Smooth muscle cell of the brain vasculature (primary cell): ENCODE measurements around the gene PCCA.

Source experiments
- DNase-seq: peaks from one replicate; pipeline ENCODE4 v3.0.0-alpha.2; 2012; ENCODE audit warnings: low read depth, low spot score

Gene PCCA

DNA sequence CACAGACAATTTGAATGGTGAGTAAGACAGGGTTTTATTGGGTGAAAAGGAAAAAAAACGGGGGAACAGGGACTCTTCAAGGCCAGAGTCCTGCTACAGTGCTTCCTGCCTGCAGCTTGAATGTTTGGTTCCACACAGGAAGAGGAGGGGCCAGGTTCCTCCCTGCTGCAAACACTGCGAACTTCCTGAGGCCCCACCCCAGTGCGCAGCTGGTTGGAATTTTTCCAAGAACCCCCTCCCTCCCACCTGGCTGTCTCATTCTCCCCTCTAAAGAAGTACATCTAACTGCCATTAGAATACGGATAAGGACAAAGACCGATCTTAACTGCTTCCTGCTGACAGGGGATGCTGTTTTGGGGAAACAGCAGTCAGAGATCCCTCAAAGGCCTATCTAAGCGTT is 314.8 kb downstream of the PCCA start:
- DNase-seq, result no peak

DNA sequence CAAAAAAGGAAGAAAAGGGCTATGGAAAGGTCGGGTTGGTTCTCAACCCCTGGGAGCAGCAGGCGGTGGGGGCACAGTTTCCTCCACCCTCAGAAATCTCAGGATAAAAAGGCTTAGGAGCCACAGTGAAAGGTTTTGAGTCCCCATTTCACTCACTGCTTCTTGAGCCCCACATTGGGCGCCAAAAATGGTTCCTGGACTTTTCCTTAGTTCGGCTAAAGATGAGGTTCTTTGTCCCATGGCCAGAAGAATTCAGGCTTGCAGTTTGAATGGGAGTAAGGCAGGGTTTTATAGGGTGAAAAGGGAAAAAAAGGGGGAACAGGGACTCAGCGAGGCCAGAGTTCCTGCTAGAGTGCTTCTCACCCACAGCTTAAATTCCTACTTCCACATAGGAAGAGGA is 320.2 kb downstream of the PCCA start:
- no peak for DNase-seq

DNA sequence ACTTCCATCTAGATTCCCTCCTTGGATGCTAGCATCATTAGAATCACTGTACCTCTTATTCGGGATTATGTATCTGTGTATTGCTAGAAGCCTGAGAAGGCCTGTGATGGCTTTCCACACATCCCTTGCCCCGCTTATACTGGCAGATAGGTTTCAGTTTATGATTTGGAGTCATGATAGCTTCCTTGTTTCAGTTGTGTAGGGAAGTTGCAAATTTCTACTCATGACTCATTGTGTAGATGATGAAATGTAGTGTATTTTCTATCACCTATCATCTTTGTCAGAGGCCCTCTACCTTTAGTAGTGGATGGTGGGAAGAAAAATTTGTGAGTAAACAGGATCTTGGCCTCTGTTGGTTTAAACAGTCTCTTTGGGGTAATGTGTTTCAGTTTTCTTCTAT is 334.5 kb downstream of the PCCA start:
- DNase-seq, result no peak

DNA sequence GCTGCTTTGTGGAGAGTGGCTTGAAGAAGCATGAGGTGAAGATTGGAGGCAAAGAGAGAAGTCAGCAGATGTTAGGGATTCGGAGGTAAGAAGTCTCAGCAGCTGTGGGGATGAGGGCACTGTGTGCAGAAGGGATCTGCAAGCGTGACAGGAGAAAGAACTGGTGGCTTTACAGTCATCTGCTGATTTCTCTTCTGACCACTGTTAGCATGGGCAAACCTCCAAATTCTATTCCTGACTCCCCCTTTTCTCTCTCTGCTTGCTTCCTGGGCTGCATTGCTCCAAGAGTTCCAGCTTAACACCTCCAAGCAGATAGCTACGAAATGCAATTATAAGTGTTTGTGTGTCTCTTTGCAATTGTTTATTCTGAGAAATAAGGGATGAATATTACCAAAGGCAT is 340.1 kb downstream of the PCCA start:
- DNase-seq, result no peak

DNA sequence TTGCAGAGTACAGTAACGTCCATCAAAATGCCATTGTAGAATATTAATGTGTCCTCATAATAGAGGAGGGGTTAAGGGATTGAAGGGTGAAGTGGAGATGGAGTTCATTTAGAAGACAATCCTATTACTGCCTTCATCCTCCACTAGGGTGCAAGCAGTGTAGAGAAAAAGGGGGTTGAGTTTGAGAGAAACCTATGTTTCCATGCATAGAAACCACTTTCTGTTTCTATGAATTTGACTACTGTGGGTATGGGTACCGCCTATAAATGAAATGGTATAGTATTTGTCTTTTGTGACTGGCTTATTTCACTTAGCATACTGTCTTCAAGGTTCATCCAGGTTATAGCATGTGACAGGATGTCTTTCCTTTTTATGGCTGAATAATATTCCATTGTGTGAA is 343.7 kb downstream of the PCCA start:
- no peak for DNase-seq

DNA sequence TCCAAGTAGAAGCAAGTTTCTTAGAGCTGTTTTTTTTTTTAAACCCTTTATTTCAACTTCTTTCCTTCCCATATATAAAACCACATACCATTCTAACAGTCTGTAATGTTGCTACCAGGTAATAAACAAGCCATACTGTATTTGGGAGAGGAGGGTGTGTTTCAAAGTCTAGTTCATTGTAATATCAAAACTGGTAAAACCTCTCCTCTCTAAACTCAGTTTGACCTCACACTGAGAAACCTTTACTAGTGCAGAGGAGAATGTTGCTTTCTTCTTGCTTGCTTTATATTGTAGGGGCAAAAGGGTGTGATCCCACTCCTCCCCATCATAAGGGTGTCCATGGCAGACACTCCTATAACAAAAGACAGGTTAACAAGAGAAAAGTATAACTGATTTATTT is 344.6 kb downstream of the PCCA start:
- no peak for DNase-seq

DNA sequence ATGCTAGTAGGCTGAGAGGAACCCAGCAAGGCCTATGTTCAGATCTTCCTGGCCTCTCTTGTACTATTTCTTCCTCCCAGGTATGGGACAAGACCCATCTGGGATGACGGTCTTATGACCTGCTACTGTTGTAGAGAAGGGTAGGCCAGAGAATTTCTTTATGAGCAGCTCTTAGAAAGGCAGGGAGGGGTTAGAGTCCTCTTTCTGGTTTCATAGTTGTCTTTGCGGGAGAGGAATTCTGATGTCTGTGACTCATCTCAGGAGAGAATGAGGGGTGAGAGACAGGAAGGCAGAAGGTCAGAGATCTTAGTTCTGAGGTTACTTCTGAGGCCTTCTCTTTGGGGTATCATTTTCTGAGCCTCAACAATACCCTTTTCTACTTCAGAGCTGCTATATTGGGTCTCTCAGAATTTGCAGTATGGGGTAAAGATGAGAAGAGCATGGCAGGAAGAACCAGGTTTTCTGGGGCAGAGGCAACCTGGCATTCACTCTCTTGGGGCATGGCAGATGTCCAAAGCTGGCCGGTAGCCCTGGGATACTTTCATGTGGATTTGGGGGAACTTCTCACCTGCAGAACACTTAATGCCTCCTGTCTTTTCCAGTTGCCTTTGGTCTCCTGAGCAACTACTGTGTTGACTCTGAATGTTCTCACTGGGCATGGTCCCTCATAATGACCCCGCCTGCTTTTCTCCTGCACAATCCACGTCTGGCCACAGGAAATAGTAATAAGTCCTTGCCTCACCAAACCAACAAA is 345.3 kb downstream of the PCCA start:
- peak; percentile 36 for DNase-seq

DNA sequence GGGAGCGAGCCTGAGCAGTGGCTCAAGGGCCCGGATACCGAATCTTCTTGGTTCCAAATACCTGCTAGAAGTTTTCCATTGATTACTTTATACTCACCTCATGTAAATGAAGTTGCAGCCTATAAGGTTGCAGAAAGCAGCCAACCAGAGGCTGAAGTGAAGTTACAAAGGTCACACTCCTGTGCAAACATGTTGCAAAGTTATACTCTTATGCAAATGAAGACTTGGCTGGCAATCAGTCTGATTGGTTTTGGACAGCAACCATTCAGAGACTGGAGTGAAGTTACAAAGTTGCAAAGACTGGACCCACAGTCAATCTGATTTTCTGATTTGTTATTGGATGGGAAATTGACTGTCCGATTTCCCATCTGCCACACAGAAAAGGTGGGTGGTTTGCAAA is 347.2 kb downstream of the PCCA start:
- no peak for DNase-seq

DNA sequence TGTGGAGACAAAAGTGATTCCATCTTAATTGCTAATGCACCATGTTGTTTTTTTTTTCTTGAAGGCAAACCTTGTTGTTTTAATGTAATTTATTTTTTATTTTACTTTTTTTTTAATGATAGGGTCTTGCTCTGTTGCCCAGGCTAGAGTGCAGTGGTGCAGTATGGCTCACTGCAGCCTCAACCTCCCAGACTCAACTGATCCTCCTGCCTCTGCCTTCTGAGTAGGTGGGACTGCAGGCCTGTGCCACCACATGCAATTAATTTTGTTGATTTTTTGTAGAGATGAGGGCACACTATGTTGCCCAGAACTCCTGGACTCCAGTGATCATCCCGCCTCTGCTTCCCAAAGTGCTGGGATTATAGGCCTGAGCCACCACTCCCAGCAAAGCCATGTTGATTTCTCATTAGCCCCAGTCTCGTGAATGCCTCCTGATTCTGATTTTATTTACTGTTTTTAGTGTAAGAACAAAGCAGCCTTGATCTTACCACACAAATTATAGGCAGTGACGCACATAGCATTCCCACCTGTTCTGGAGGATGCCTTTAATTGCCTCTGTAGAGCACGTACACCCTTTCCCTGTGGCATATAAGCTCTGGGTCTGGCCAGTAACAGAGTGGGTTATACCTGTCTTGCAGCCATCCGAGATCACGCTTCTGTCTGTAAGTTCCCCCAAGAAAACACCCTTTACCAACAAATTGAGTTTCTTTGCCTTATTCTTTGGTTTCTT is 349.3 kb downstream of the PCCA start:
- DNase-seq, result no peak

DNA sequence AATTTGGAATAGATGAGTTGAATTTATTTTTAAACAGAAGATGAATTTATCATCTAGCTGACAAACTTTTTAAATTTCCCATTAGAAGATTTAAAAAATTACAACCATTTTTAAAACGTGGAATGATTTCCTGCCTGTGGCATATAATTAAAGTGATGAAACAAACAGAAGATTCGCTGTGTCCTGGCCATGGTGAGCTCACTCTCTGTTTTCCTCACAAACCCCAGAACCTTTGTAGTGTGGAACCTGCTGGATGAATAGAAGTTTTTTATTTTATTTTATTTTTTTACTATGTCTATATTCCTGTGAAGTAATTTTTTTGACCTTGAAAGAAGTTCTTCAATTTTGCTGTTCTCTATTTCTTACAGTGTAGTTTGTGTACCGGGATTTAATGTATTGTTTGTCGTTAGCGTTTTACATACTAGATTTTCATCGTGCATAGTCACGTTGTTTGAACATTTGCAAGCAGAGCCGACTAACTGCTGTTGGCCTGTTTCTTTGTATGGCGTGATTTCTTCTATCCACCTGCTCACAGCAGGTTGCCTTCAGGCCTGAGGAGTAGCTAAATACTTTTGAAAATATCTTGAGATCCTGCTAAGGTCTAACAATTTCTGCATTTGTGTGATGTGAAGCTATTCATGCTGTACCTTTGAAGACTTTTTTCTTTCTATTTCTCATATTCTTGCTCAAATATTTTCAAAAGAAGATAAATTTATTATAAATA is 350.5 kb downstream of the PCCA start:
- DNase-seq, result no peak

DNA sequence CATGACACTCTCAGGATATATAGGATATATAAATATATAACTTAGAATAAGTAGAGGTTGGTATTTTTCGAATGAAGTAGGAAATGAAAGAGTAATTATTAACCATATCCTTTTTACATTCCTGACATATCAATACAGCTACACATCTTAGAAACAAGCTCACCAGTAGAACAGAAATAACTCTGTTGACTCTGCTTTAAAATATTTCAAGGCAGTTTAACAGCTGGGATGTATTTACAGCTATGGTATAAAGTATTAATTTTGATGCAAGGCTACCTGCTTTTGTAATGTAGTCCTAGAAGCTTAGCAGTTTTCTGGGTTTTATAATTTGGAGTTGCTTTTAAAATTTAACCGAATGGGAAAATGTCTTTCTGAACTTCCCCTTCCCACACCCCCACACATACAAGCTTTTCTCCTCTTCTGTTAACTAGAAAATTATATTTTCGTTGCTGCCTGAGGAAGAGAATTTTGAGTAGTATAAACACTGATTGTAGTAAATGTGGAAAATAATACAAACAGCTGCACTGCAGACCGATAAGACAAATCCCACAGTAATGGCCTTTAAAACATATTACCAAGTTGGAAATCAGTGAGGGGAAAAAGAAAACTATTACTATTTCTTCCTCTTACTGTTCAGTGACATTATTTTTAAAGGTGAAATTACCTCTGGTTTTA is 352.0 kb downstream of the PCCA start:
- DNase-seq, result no peak

DNA sequence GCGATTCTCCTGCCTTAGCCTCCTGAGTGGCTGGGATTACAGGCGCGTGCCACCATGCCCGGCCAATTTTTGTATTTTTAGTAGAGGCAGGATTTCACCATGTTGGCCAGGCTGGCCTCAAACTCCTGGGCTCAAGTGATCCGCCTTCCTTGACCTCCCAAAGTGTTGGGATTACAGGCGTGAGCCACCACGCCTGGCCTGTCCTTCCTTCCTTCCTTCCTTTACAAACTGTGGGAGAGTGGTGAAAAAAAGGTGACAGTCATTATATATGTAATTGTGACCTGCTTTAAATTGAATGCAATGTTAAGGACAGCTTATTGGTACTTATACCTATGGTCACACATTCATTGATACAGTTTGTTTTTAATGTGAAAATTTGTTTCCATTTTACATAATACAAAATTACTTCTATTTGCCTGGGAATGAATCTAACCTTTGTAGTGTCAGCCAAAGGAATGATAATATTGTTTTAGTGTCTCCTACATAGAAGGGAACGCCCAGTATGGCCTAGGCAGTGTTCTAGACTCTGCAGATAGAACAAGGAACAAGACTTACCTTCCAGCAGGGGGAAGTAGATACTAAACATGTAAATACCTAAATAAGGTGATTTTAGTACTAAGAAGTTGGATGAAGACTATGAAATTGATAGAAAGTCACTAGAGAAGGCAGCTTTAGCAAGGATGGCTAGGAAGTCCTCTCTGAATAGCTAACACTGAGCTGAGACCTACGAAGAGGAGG is 353.4 kb downstream of the PCCA start:
- DNase-seq, result no peak

DNA sequence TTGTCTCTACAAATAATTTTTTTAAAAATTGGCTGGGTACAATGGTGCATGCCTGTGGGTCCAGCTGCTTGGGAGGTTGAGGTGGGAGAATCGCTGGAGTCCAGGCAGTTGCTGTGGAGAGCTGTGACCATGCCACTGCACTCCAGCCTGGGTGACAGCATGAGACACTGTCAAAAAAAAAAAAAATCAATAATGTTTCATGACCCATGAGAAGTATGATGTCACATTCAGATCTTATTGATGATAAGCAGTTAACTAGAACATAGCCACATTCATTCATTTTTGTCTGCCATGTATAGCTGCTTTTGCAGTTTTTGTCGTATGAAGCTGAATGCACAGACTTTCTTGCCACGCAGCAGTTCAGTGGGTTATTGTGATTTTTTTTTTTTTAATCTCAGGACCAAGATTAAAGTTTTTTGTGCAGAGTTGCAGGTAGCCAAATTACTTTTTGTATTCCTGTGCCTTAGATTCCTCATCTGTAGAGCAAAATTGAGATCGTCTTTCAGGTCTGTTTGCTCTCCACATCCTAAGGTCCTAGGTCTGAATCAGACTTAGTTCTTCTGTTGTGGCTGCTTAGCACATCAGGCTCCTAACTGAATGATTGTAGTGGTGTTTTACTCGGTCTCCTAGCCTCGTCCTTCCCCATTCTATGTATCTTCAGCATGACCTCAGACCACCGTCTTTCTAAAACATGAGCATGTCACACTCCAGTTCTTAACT is 354.5 kb downstream of the PCCA start:
- no peak for DNase-seq

DNA sequence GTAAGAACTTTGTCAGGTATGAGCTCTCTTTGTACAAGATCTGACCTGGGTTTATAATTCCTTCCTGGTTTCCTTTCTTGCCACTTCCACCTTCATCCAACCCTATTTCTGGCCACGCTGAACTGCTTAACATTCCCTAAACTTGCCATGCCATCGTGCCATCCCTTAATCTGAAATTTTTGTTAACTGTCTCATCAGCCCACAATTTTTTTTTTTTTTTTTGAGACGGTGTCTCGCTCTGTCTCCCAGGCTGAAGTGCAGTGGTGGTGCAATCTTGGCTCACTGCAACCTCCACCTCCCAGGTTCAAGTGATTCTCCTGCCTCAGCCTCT is 355.1 kb downstream of the PCCA start:
- DNase-seq, result no peak

DNA sequence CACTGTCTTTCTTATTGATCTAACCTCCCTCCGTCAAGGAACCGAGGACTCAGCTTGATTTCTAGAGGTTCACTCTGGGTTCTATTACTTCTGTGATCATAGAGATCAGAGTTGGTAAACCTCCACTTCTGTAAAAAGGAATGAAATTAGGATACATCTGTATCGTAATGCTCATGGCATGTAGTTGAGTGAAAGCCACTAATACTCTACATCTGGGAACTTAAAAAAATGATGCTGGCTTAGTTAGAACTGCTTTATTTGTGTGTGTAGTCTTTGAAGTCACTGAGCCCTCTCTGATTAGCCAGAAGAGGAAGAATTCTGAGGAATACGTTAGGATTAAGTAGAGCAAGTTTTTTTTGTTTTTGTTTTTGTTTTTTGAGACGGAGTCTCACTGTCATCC is 358.9 kb downstream of the PCCA start:
- no peak for DNase-seq

DNA sequence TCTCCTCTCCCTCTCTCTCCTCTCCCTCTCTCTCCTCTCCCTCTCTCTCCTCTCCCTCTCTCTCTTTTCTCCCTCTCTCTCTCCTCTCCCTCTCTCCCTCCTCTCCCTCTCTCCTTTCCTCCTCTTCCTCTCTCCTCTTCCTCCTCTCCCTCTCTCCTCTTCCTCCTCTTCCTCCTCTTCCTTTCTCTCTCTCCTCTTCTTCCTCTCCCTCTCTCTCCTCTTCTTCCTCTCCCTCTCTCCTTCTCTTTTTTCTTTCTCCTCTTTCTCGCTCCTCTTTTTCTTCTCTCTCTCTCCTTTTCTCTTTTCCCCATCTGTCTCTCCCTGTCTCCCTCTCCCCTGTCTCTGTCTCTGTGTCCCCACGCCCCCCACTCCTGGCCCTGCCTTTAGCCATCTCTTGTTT is 363.0 kb downstream of the PCCA start:
- DNase-seq, result no peak

DNA sequence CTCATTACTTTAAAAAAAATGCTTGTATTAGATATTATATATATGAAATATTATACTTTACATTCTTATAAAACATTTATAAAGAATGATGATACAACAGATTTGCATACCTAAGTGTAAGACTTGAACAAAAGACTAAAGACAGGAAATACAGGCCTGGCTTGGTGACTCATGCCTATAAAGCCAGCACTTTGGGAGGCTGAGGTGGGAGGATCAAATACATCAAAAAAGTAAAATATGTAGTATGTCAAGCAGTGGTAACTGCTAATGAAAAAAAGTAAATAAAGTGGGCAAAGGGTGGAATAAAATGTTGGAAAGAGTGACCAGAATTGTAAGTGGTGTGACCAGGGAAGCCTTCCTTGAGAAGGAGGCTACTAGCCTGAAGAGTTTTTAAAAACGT is 366.0 kb downstream of the PCCA start:
- DNase-seq, result no peak

DNA sequence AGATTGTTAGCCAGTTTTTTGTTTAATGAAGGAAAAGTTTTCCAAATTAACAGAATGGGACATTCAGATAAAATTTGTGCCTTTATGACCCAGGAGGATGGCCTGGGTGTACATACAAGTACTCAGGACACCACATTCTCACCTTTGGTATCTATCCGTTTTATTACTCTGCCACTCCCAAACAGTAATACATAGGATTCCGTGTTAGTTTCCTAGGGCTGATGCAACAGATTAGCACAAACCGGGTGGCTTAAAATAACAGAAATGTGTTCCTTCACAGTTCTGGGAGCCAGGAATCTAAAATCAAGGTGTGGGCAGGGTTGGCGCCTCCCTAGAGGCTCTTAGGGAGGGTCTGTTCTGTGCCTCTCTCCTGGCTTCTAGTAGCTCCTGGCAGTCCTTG is 369.8 kb downstream of the PCCA start:
- DNase-seq, result no peak

DNA sequence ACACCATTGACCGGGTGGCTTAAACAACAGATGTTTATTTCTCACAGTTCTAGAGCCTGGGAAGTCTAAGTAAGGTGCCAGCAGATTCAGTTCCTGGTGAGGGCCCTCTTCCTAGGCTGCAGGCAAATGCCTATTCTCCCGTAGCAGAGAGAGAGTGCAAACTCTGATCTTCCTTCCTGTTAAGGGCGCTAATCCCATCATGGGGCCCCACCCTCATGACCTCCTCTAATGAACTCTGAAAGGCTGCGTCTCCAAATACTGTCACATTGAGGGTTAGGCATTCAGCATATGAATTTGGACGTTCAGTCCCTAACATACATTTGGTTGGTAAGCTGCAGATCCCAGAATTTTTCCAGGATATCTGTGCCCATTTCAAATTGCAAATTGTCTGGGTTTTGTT is 370.9 kb downstream of the PCCA start:
- no peak for DNase-seq

DNA sequence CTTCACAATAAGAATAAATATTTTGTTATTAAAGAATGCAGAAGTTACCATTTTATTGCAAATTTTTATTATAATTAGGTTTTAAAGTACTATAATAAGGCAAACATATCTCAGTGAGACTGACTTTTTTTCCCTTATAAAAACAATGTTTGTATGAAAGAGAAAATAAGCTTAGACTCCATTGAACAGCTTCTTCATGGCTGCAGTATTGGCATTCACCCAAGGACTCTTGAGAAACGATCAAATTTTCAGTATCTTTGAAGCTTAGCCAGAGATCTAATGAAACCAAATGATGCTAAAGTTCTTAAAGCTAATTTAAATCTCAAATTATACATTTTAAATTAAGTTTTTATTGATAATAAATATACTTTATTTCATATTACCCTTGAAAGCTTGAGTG is 371.4 kb downstream of the PCCA start:
- no peak for DNase-seq

DNA sequence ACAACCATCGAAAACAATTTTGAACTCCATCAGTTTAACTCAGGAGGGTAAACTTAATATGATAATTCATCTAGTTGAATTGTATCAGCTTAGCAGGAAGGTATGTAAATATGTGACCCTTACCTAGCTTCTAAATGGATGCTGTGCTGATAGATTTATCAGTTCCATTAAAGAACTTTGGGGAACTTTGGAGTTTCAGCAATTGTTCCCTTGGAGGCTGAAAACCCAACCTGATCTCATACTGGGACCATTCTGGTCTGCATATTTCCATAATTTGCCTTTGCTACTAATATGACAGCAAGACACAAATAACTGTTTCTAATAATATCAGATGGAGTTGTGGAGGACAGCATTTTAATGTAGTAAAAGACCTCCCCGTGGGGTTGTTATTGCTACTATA is 371.9 kb downstream of the PCCA start:
- DNase-seq, result no peak
